Measurements from ENCODE around the gene CCDC28B. TPM values are rescaled to one million over a fixed set of nuclear protein-coding genes. Genes with fewer than 3 reads are reported as not detected.
A peak's percentile ranks its signal among the peaks of the same experiment; 100 is the strongest.

The CCDC28B gene
- total and polyA plus RNA-seq, 2 of the 13 experiments (the other 11 are each of a cell fraction or from before 2014, with no cell fraction given) = 2.6 to 3.5 TPM

GRCh38 chr1:32215629-32216480 lies 15.5 kb downstream of the CCDC28B start:
- Histone ChIP-seq H3K27me3 (ENCODE audit: control insufficient read depth in 1 of 2, insufficient read depth in 2 of 2, low read length in 2 of 2) (no peaks in the 10 kb centered on the region), H3K36me3 (replicated peaks in 1 of 2; ENCODE audit: control insufficient read depth in 1 of 2, insufficient read depth in 2 of 2, low read length in 2 of 2) (peaks cover 11 to 30% of the 10 kb centered on the region in 2 experiments; a peak in 4 of 5 replicates), H3K4me2 (ENCODE audit: low read depth, low read length) (no peak overlapping the region), H4K20me1 (ENCODE audit: insufficient read depth, low read length) (no peaks in the 10 kb centered on the region), H2AFZ (ENCODE audit: low read length) (no peak overlapping the region), H3K27ac (ENCODE audit: extremely low read length, insufficient read depth, low read length) (no peak overlapping the region), H3K4me3 (replicated peaks in 1 of 3; ENCODE audit: insufficient read depth in 1 of 3, low read depth in 2 of 3, low read length in 3 of 3) (no peak overlapping the region), H3K9me3 (ENCODE audit: low read length) (no peaks in the 10 kb centered on the region), H3K9ac (ENCODE audit: insufficient read depth, low read depth, low read length) (no peak overlapping the region), H3K4me1 (ENCODE audit: insufficient read depth, low read length) (peaks cover 16% of the 10 kb centered on the region), H3K79me2 (ENCODE audit: insufficient read depth, low read length) (peaks cover 2% of the 10 kb centered on the region)
- no TSS peak for BruUV-seq (replicated peaks)
- 82% methylated on average over 8 of the region's 10 CpGs for WGBS (ENCODE audit: low lambda C conversion rate)
- FAIRE-seq (peak; percentile 81), DNase-seq (ENCODE audit: low spot score) (peak; percentile 61), ATAC-seq (peak; percentile 95)
- intact Hi-C loops (cut with micrococcal nuclease; ENCODE audit: unreplicated experiment) = loop anchor here (1.0 kb wide), 1 partner anchor 100 kb away; no protein-coding TSS in a partner anchor
- POLR2A ChIA-PET = interaction anchor here (0.8 to 2.6 kb wide), 13 partner anchors 10 to 178 kb away, joined by 3 to 22 read pairs (median 5); partner anchors contain the start of genes BSDC1, CCDC28B, FAM167B and HDAC1
- CTCF ChIA-PET (ENCODE audit: low intra/inter-chr PET ratio, low total read pairs) = interaction anchor here (0.7 to 2.0 kb wide), 6 partner anchors 32 to 198 kb away, joined by 3 to 11 read pairs (median 4); no protein-coding TSS in a partner anchor
- in situ Hi-C loops (cut with HindIII; ENCODE audit: extremely low pct_ligation_motif_present, low pct_unique_long_range_greater_than_20kb) = loop anchor here (10.0 kb wide), 1 partner anchor 199 kb away; no protein-coding TSS in a partner anchor
- TF ChIP-seq SRSF9 (IDR thresholded peaks at IDR 0.05; ENCODE audit: borderline replicate concordance, insufficient read depth, low read depth, low read length, poor library complexity, severe bottlenecking) = no peak
- TF ChIP-seq XRCC5 (optimal IDR thresholded peaks at IDR 0.05; ENCODE audit: low read length) = peak; percentile 52
- TF ChIP-seq CAMTA2 (CRISPR knock-in tag; IDR thresholded peaks at IDR 0.05; ENCODE audit: borderline replicate concordance) = no peak
- TF ChIP-seq ATF5 (CRISPR knock-in tag; IDR thresholded peaks at IDR 0.05; ENCODE audit: low read depth) = no peak
- TF ChIP-seq FOXP1 (IDR thresholded peaks at IDR 0.05) = no peak
- no peak for TF ChIP-seq FOXP1 (CRISPR knock-in tag; IDR thresholded peaks at IDR 0.05)
- no peak for TF ChIP-seq MTF2 (CRISPR knock-in tag; IDR thresholded peaks at IDR 0.05; ENCODE audit: borderline replicate concordance)
- TF ChIP-seq ELF1 (CRISPR knock-in tag; IDR thresholded peaks at IDR 0.05) = no peak
- TF ChIP-seq ZIK1 (CRISPR knock-in tag; IDR thresholded peaks at IDR 0.05; ENCODE audit: borderline replicate concordance, low read depth) = no peak
- 0 out of 2 replicates have a peak, but pooled peaks have one; percentile 18 for TF ChIP-seq KDM4B (CRISPR knock-in tag; IDR thresholded peaks at IDR 0.05)
- TF ChIP-seq MXD3 (CRISPR knock-in tag; IDR thresholded peaks at IDR 0.05) = 0 out of 2 replicates have a peak, but pooled peaks have one; percentile 33
- peak; percentile 17; the same call in 1 of the 2 replicates for TF ChIP-seq GATAD1 (CRISPR knock-in tag; IDR thresholded peaks at IDR 0.05)
- TF ChIP-seq KMT2A (CRISPR knock-in tag; IDR thresholded peaks at IDR 0.05) = no peak
- peak; percentile 46 for TF ChIP-seq ZFP91 (CRISPR knock-in tag; IDR thresholded peaks at IDR 0.05; ENCODE audit: borderline replicate concordance)
- TF ChIP-seq HIC2 (CRISPR knock-in tag; IDR thresholded peaks at IDR 0.05; ENCODE audit: low read depth) = no peak
- TF ChIP-seq GATAD2A (CRISPR knock-in tag; IDR thresholded peaks at IDR 0.05) = 0 out of 2 replicates have a peak, but pooled peaks have one; percentile 35
- 0 out of 2 replicates have a peak, but pooled peaks have one; percentile 21 for TF ChIP-seq BCL6 (CRISPR knock-in tag; IDR thresholded peaks at IDR 0.05)
- TF ChIP-seq SP4 (CRISPR knock-in tag; IDR thresholded peaks at IDR 0.05) = no peak
- no peak for TF ChIP-seq ELF4 (CRISPR knock-in tag; IDR thresholded peaks at IDR 0.05; ENCODE audit: borderline replicate concordance)
- TF ChIP-seq SP2 (CRISPR knock-in tag; IDR thresholded peaks at IDR 0.05) = no peak
